ENCODE data around the gene NNAT. TPM values are rescaled to one million over a fixed set of nuclear protein-coding genes. Genes with fewer than 3 reads are reported as not detected.
"Not testable (repeated sequence)": the region's sequence is repeated elsewhere in the genome, so short reads cannot be mapped to it uniquely, and the experiment has no call there.

NNAT gene
- 3.4 TPM for polyA plus RNA-seq (2013)

DNA sequence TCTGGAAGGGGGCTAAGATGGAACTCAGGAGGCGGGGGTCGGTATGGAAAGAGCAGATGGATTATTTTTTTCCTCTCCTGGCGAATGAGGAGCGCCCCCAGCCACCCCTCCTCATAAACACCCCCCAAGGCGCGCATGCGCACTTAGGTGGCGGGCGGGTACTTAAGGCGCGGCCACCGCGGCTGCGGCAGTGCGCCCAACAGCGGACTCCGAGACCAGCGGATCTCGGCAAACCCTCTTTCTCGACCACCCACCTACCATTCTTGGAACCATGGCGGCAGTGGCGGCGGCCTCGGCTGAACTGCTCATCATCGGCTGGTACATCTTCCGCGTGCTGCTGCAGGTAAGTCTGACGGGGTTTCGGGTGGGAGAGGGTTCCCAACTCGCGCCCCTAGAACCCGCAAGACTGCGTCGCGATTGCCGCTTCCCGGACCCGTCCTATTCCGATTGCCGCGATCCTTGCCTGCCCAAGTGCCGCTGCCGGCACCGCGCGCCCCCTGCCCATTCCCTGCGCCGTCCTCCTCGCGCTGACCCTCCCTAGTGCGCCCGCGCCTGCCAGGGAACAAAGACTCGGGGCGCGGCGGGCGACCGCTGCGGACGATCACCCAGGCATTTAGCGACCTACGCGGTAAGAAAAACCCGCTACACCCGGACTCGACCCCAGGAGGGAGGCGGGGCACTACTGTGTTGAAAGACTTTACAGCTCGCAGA lies at the start of gene NNAT:
TSS of gene NNAT (plus strand) at position 190 of the 711 bp plus-strand sequence. CDS start at position 272, 82 bp downstream.
- 60% methylated on average over 60 of the region's 69 CpGs for WGBS (ENCODE audit: insufficient coverage)

GRCh38 chr20:37471741-37472235 lies 49.3 kb upstream of the NNAT start:
- CTCF ChIA-PET = no interaction called here

More for the DNA sequence above, at the start of gene NNAT:
- peaks cover 2 to 26% (median 22%) of the 10 kb centered on the region in 4 experiments for H3K4me1 ChIP-seq (ENCODE audit: control extremely low read depth in 1 of 4, control insufficient read depth in 4 of 4, insufficient read depth in 4 of 4, low read length in 3 of 4)
- DNase-seq = peak in 2 of 3 donors; percentile 38 to 45
- peaks cover 0 to 3% (median 0%) of the 10 kb centered on the region in 5 experiments for H3K9me3 ChIP-seq (ENCODE audit: control extremely low read depth in 1 of 5, control insufficient read depth in 4 of 5, insufficient read depth in 2 of 5, low read depth in 1 of 5, low read length in 4 of 5)
- no peak within 1 kb of the TSS for H3K27ac ChIP-seq (ENCODE audit: insufficient read depth in 1 of 2, low read depth in 1 of 2, low read length in 2 of 2, poor library complexity in 1 of 2, severe bottlenecking in 2 of 2)
- ChIA-PET CTCF (interaction anchor here (0.7 to 1.7 kb wide), 3 partner anchors 11 to 284 kb away, joined by 3 to 4 read pairs (median 4); no protein-coding TSS in a partner anchor), POLR2A (no interaction called here)
- H3K27me3 ChIP-seq (replicated peaks in 2 of 5; ENCODE audit: control insufficient read depth in 4 of 5, insufficient read depth in 5 of 5, low read length in 4 of 5) = peaks cover 0 to 3% (median 0%) of the 10 kb centered on the region in 5 experiments
- peak within 1 kb of the TSS in 5 of 7 experiments; percentile 32 to 66 (median 55) for H3K4me3 ChIP-seq (ENCODE audit: control insufficient read depth in 1 of 7, extremely low read depth in 1 of 7, insufficient read depth in 4 of 7, low read depth in 2 of 7, low read length in 6 of 7)
- peaks cover under 1 to 27% (median 13%) of the 10 kb centered on the region in 4 experiments for H3K36me3 ChIP-seq (ENCODE audit: control insufficient read depth in 4 of 4, insufficient read depth in 4 of 4, low read length in 3 of 4)

DNA sequence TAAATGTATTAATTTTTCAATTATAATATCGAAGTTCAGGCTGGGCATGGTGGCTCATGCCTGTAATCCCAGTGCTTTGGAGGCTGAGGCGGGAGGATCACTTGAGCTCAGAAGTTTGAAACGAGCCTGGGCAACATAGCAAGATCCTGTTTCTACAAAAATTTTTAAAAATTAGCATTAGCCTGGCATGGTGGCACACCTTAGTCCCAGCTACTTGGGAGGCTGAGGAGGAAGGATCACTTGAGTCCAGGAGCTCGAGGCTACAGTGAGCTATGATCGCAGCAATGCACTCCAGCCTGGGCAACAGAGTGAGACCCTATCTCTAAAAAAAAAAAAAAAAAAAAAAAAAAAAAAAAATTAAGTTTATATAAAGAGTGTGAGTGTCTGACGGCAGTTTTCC lies 48.6 kb upstream of the NNAT start:
- WGBS (ENCODE audit: insufficient coverage) = 100% methylated on average over 3 of the region's 6 CpGs
- H3K27me3 ChIP-seq (replicated peaks in 2 of 5; ENCODE audit: control insufficient read depth in 4 of 5, insufficient read depth in 5 of 5, low read length in 4 of 5); H3K9me3 ChIP-seq (ENCODE audit: control extremely low read depth in 1 of 5, control insufficient read depth in 4 of 5, insufficient read depth in 2 of 5, low read depth in 1 of 5, low read length in 4 of 5); POLR2A ChIA-PET; H3K4me3 ChIP-seq (ENCODE audit: control insufficient read depth in 1 of 7, extremely low read depth in 1 of 7, insufficient read depth in 4 of 7, low read depth in 2 of 7, low read length in 6 of 7); DNase-seq; H3K36me3 ChIP-seq (ENCODE audit: control insufficient read depth in 4 of 4, insufficient read depth in 4 of 4, low read length in 3 of 4); CTCF ChIA-PET; H3K4me1 ChIP-seq (ENCODE audit: control extremely low read depth in 1 of 4, control insufficient read depth in 4 of 4, insufficient read depth in 4 of 4, low read length in 3 of 4); H3K27ac ChIP-seq (ENCODE audit: insufficient read depth in 1 of 2, low read depth in 1 of 2, low read length in 2 of 2, poor library complexity in 1 of 2, severe bottlenecking in 2 of 2): not testable (repeated sequence)

More at GRCh38 chr20:37471741-37472235, 49.3 kb upstream of the NNAT start:
- no peak overlapping the region for H3K4me3 ChIP-seq (ENCODE audit: control insufficient read depth in 1 of 7, extremely low read depth in 1 of 7, insufficient read depth in 4 of 7, low read depth in 2 of 7, low read length in 6 of 7)
- no peaks in the 10 kb centered on the region for H3K9me3 ChIP-seq (ENCODE audit: control extremely low read depth in 1 of 5, control insufficient read depth in 4 of 5, insufficient read depth in 2 of 5, low read depth in 1 of 5, low read length in 4 of 5)
- POLR2A ChIA-PET = interaction anchor here (0.7 kb wide), 1 partner anchor 38 kb away, joined by 3 read pairs; no protein-coding TSS in a partner anchor
- no peaks in the 10 kb centered on the region for H3K4me1 ChIP-seq (ENCODE audit: control extremely low read depth in 1 of 4, control insufficient read depth in 4 of 4, insufficient read depth in 4 of 4, low read length in 3 of 4)
- H3K27me3 ChIP-seq (replicated peaks in 2 of 5; ENCODE audit: control insufficient read depth in 4 of 5, insufficient read depth in 5 of 5, low read length in 4 of 5) = peaks cover 0 to 7% (median 0%) of the 10 kb centered on the region in 5 experiments
- WGBS (ENCODE audit: insufficient coverage) = 90% methylated on average over 7 of the region's 7 CpGs
- no peaks in the 10 kb centered on the region for H3K36me3 ChIP-seq (ENCODE audit: control insufficient read depth in 4 of 4, insufficient read depth in 4 of 4, low read length in 3 of 4)
- H3K27ac ChIP-seq (ENCODE audit: insufficient read depth in 1 of 2, low read depth in 1 of 2, low read length in 2 of 2, poor library complexity in 1 of 2, severe bottlenecking in 2 of 2) = no peak overlapping the region
- no peak for DNase-seq

GRCh38 chr20:37473249-37474000 lies 47.6 kb upstream of the NNAT start:
- Histone ChIP-seq H3K27me3 (replicated peaks in 2 of 5; ENCODE audit: control insufficient read depth in 4 of 5, insufficient read depth in 5 of 5, low read length in 4 of 5) (peaks cover 0 to 4% (median 0%) of the 10 kb centered on the region in 5 experiments), H3K4me1 (ENCODE audit: control extremely low read depth in 1 of 4, control insufficient read depth in 4 of 4, insufficient read depth in 4 of 4, low read length in 3 of 4) (no peaks in the 10 kb centered on the region), H3K4me3 (ENCODE audit: control insufficient read depth in 1 of 7, extremely low read depth in 1 of 7, insufficient read depth in 4 of 7, low read depth in 2 of 7, low read length in 6 of 7) (no peak overlapping the region), H3K27ac (ENCODE audit: insufficient read depth in 1 of 2, low read depth in 1 of 2, low read length in 2 of 2, poor library complexity in 1 of 2, severe bottlenecking in 2 of 2) (no peak overlapping the region), H3K36me3 (ENCODE audit: control insufficient read depth in 4 of 4, insufficient read depth in 4 of 4, low read length in 3 of 4) (no peaks in the 10 kb centered on the region), H3K9me3 (ENCODE audit: control extremely low read depth in 1 of 5, control insufficient read depth in 4 of 5, insufficient read depth in 2 of 5, low read depth in 1 of 5, low read length in 4 of 5) (no peaks in the 10 kb centered on the region)
- CTCF ChIA-PET = no interaction called here
- POLR2A ChIA-PET = no interaction called here
- DNase-seq = no peak
- 96% methylated on average over 9 of the region's 11 CpGs for WGBS (ENCODE audit: insufficient coverage)

DNA sequence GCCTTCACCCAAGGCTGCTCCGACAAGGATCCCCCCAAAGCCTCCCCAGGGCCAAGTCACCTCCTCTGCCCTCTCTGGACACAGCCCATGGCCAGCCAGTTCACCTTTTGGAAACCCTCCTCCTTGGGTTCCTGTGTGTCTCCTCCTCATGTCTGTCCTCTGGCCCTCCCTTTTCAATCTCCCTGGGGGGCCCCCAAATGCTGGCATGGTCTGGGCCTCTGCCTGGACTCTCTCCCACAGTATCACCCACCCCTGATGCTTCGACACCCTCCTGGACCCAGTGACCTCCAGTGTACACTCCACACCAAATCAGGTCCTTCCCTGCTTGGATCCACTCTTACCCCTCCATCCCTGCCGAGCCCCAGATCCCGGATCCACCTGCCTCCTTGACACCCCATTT lies 46.7 kb upstream of the NNAT start:
- Histone ChIP-seq H3K4me3 (ENCODE audit: control insufficient read depth in 1 of 7, extremely low read depth in 1 of 7, insufficient read depth in 4 of 7, low read depth in 2 of 7, low read length in 6 of 7) (no peak overlapping the region), H3K9me3 (ENCODE audit: control extremely low read depth in 1 of 5, control insufficient read depth in 4 of 5, insufficient read depth in 2 of 5, low read depth in 1 of 5, low read length in 4 of 5) (no peaks in the 10 kb centered on the region), H3K27ac (ENCODE audit: insufficient read depth in 1 of 2, low read depth in 1 of 2, low read length in 2 of 2, poor library complexity in 1 of 2, severe bottlenecking in 2 of 2) (no peak overlapping the region), H3K36me3 (ENCODE audit: control insufficient read depth in 4 of 4, insufficient read depth in 4 of 4, low read length in 3 of 4) (no peaks in the 10 kb centered on the region), H3K27me3 (replicated peaks in 2 of 5; ENCODE audit: control insufficient read depth in 4 of 5, insufficient read depth in 5 of 5, low read length in 4 of 5) (peaks cover 0 to 8% (median 0%) of the 10 kb centered on the region in 5 experiments), H3K4me1 (ENCODE audit: control extremely low read depth in 1 of 4, control insufficient read depth in 4 of 4, insufficient read depth in 4 of 4, low read length in 3 of 4) (no peaks in the 10 kb centered on the region)
- WGBS (ENCODE audit: insufficient coverage) = 96% methylated on average over 4 of the region's 4 CpGs
- CTCF ChIA-PET = no interaction called here
- POLR2A ChIA-PET = no interaction called here
- no peak for DNase-seq

GRCh38 chr20:37475252-37475651 lies 45.8 kb upstream of the NNAT start:
- ChIA-PET POLR2A (no interaction called here), CTCF (no interaction called here)
- H3K27me3 ChIP-seq (replicated peaks in 2 of 5; ENCODE audit: control insufficient read depth in 4 of 5, insufficient read depth in 5 of 5, low read length in 4 of 5) = peaks cover 0 to 8% (median 0%) of the 10 kb centered on the region in 5 experiments
- DNase-seq = no peak
- H3K4me3 ChIP-seq (ENCODE audit: control insufficient read depth in 1 of 7, extremely low read depth in 1 of 7, insufficient read depth in 4 of 7, low read depth in 2 of 7, low read length in 6 of 7) = no peak overlapping the region
- no peaks in the 10 kb centered on the region for H3K4me1 ChIP-seq (ENCODE audit: control extremely low read depth in 1 of 4, control insufficient read depth in 4 of 4, insufficient read depth in 4 of 4, low read length in 3 of 4)
- H3K9me3 ChIP-seq (ENCODE audit: control extremely low read depth in 1 of 5, control insufficient read depth in 4 of 5, insufficient read depth in 2 of 5, low read depth in 1 of 5, low read length in 4 of 5) = no peaks in the 10 kb centered on the region
- 91% methylated on average over 3 of the region's 5 CpGs for WGBS (ENCODE audit: insufficient coverage)
- no peaks in the 10 kb centered on the region for H3K36me3 ChIP-seq (ENCODE audit: control insufficient read depth in 4 of 4, insufficient read depth in 4 of 4, low read length in 3 of 4)
- H3K27ac ChIP-seq (ENCODE audit: insufficient read depth in 1 of 2, low read depth in 1 of 2, low read length in 2 of 2, poor library complexity in 1 of 2, severe bottlenecking in 2 of 2) = no peak overlapping the region

DNA sequence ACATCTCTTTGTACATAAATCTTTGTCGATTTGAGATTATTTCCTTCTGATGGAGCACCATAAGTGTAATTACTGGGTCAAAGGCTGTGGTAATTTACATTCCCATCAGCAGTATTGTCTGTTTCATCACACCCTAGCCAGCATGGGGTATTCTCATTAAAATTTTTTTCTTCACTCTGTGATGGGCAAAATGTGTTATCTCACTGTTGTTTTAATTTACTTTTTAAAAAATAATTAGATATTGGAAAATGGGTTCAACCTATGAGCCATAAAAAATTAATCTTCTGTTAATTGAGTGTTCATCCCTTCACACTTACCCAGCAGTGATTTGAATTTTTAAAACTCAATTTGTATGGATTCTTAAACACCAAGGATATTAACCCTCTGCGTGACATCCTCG lies 44.0 kb upstream of the NNAT start:
- no CpG with 5 or more reads among the region's 3 CpGs for WGBS (ENCODE audit: insufficient coverage)
- no peak overlapping the region for H3K27ac ChIP-seq (ENCODE audit: insufficient read depth in 1 of 2, low read depth in 1 of 2, low read length in 2 of 2, poor library complexity in 1 of 2, severe bottlenecking in 2 of 2)
- CTCF ChIA-PET = no interaction called here
- POLR2A ChIA-PET = no interaction called here
- peaks cover 0 to 7% (median 2%) of the 10 kb centered on the region in 5 experiments for H3K9me3 ChIP-seq (ENCODE audit: control extremely low read depth in 1 of 5, control insufficient read depth in 4 of 5, insufficient read depth in 2 of 5, low read depth in 1 of 5, low read length in 4 of 5)
- H3K27me3 ChIP-seq (replicated peaks in 2 of 5; ENCODE audit: control insufficient read depth in 4 of 5, insufficient read depth in 5 of 5, low read length in 4 of 5) = peaks cover 0 to 8% (median 0%) of the 10 kb centered on the region in 5 experiments
- H3K4me1 ChIP-seq (ENCODE audit: control extremely low read depth in 1 of 4, control insufficient read depth in 4 of 4, insufficient read depth in 4 of 4, low read length in 3 of 4) = no peaks in the 10 kb centered on the region
- no peak overlapping the region for H3K4me3 ChIP-seq (ENCODE audit: control insufficient read depth in 1 of 7, extremely low read depth in 1 of 7, insufficient read depth in 4 of 7, low read depth in 2 of 7, low read length in 6 of 7)
- no peaks in the 10 kb centered on the region for H3K36me3 ChIP-seq (ENCODE audit: control insufficient read depth in 4 of 4, insufficient read depth in 4 of 4, low read length in 3 of 4)
- no peak for DNase-seq
